GM06990 (cell line): ENCODE results near the gene GAS2.

Experiments
- DNase-seq: peaks from one replicate; pipeline ENCODE4 v3.0.0-alpha.2; 2011; ENCODE audit not compliant: insufficient read length; ENCODE audit errors: extremely low read depth
- H3K27me3 ChIP-seq: replicated peaks from 2 replicates; pipeline ENCODE4 v1.6.0; 2011; ENCODE audit warnings: low read length; ENCODE audit not compliant: control insufficient read depth, insufficient read depth
- H3K36me3 ChIP-seq: 2 replicates; pipeline ENCODE4 v1.5.1; 2011; ENCODE audit warnings: low read length; ENCODE audit not compliant: control insufficient read depth, insufficient read depth
- H3K4me3 ChIP-seq: replicated peaks from 2 replicates; pipeline ENCODE4 v1.5.1; 2011; ENCODE audit warnings: low read depth, mild to moderate bottlenecking, control low read depth, low read length
- TF ChIP-seq, protein P1 (sequence below): IDR thresholded peaks from 2 replicates; pipeline ENCODE4 v1.5.1; 2011; ENCODE audit warnings: low read length, control low read depth, mild to moderate bottlenecking, inconsistent platforms; ENCODE audit not compliant: insufficient read depth, poor library complexity, severe bottlenecking

GAS2 gene

GRCh38 chr11:22715971-22716370, 49.6 kb downstream of the GAS2 start:
- Histone ChIP-seq H3K27me3 (no peaks in the 10 kb centered on the region), H3K36me3 (no peaks in the 10 kb centered on the region), H3K4me3 (no peak overlapping the region)
- DNase-seq, result no peak
- TF ChIP-seq, protein P1, sequence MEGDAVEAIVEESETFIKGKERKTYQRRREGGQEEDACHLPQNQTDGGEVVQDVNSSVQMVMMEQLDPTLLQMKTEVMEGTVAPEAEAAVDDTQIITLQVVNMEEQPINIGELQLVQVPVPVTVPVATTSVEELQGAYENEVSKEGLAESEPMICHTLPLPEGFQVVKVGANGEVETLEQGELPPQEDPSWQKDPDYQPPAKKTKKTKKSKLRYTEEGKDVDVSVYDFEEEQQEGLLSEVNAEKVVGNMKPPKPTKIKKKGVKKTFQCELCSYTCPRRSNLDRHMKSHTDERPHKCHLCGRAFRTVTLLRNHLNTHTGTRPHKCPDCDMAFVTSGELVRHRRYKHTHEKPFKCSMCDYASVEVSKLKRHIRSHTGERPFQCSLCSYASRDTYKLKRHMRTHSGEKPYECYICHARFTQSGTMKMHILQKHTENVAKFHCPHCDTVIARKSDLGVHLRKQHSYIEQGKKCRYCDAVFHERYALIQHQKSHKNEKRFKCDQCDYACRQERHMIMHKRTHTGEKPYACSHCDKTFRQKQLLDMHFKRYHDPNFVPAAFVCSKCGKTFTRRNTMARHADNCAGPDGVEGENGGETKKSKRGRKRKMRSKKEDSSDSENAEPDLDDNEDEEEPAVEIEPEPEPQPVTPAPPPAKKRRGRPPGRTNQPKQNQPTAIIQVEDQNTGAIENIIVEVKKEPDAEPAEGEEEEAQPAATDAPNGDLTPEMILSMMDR, result no peak

GRCh38 chr11:22720457-22720856, 54.0 kb downstream of the GAS2 start:
- Histone ChIP-seq H3K36me3 (no peaks in the 10 kb centered on the region), H3K4me3 (no peak overlapping the region), H3K27me3 (no peaks in the 10 kb centered on the region)
- DNase-seq, result no peak
- TF ChIP-seq, protein P1, result no peak

DNA sequence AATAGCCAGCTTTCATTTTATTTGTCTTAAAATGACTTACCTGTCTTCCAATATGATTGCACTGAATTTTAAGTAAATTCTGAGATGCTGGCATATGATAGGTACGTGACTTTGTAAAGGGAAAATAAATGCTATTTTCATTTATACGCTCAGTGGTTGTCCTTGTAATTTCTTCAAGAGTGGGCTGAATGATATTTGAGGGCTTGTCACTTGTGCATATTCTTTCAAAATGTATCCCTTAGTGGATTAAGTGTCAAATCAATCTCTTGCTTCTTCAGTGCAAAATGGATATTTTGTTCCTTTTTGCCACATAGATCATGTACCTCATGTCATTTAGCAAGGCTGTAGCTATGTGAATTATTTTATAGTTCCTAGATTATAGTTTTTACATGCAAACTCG, 56.9 kb downstream of the GAS2 start:
- DNase-seq, result no peak
- TF ChIP-seq, protein P1, result no peak
- no peaks in the 10 kb centered on the region for H3K36me3 ChIP-seq
- no peaks in the 10 kb centered on the region for H3K27me3 ChIP-seq
- H3K4me3 ChIP-seq, result no peak overlapping the region

GRCh38 chr11:22725079-22725478, 58.7 kb downstream of the GAS2 start:
- no peak for DNase-seq

DNA sequence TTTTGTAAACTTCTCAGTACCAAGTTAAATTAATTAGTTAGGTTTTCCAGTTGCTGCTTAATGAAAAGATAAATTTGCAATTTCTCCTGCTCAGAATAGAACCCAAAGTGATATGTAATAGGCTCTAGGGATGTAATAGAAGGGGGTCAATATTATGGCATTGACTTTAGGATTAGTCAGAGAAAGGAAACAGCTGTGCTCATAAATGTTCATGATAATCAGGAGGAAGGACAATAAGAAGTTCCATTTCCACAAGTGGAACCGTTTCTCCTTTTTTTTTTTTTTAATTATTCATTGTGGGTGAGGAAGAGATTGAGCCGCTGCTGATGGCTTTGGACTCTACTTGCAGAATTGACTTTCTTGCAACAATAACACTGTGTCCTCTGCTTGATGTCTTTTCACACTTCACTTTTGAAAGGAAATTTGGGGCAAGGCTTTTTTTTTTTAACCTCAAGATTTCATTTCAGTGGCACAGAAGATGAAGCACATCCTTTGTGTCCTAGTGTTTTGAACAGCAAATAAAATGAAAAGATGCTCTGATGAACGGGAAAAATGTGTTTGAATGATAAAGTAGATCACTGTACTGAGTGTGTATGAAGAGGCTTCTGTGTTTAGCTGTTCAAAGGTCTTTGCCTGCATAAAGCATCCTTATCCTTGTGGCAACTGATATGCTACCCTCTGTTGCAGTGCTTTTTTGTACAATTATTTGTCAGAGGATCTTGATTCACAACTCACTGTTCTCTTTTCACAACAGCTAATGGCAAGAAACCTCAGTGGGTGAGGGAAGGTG, 62.4 kb downstream of the GAS2 start:
- H3K27me3 ChIP-seq, result no peaks in the 10 kb centered on the region
- TF ChIP-seq, protein P1, result no peak
- H3K36me3 ChIP-seq, result no peaks in the 10 kb centered on the region
- H3K4me3 ChIP-seq, result no peak overlapping the region
- no peak for DNase-seq

More at GRCh38 chr11:22725079-22725478, 58.7 kb downstream of the GAS2 start:
- Histone ChIP-seq H3K27me3 (no peaks in the 10 kb centered on the region), H3K4me3 (no peak overlapping the region), H3K36me3 (no peaks in the 10 kb centered on the region)
- TF ChIP-seq, protein P1, result no peak
